ENCODE results near the gene ERGIC1.

Gene ERGIC1

GRCh38 chr5:172915514-172915913 is 81.5 kb downstream of the ERGIC1 start:
- Histone ChIP-seq H3K9me2 (replicated peaks; ENCODE audit: insufficient read depth, low read length) (no peaks in the 10 kb centered on the region), H3K4me2 (ENCODE audit: low read depth, low read length, poor library complexity, severe bottlenecking) (no peak overlapping the region), H3K27me3 (ENCODE audit: low read length) (no peaks in the 10 kb centered on the region), H2AFZ (ENCODE audit: low read depth, low read length, severe bottlenecking) (no peak overlapping the region), H3K9me3 (ENCODE audit: insufficient read depth, low read length) (no peaks in the 10 kb centered on the region), H3K9ac (ENCODE audit: low read length) (no peak overlapping the region), H3F3A (ENCODE audit: insufficient read depth) (no peaks in the 10 kb centered on the region), H3K4me3 (ENCODE audit: insufficient read depth, low read length, poor library complexity, severe bottlenecking) (no peak overlapping the region), H4K20me1 (ENCODE audit: low read depth, low read length) (no peaks in the 10 kb centered on the region), H3K36me3 (ENCODE audit: low read length) (no peaks in the 10 kb centered on the region), H3K27ac (ENCODE audit: low read depth, low read length) (no peak overlapping the region), H3K79me2 (ENCODE audit: insufficient read depth, low read length) (no peaks in the 10 kb centered on the region)
- TF ChIP-seq EZH2phosphoT487 (conservative IDR thresholded peaks at IDR 0.05; ENCODE audit: low read length): no peak

GRCh38 chr5:172918421-172919371 is 84.6 kb downstream of the ERGIC1 start:
- H3F3A ChIP-seq (ENCODE audit: insufficient read depth): no peaks in the 10 kb centered on the region
- H3K9ac ChIP-seq (ENCODE audit: low read length): no peak overlapping the region

GRCh38 chr5:172919525-172920446 is 85.7 kb downstream of the ERGIC1 start:
- no peaks in the 10 kb centered on the region for H3K9me2 ChIP-seq (replicated peaks; ENCODE audit: insufficient read depth, low read length)
- H3K79me2 ChIP-seq (ENCODE audit: insufficient read depth, low read length): no peaks in the 10 kb centered on the region
- no peak overlapping the region for H2AFZ ChIP-seq (ENCODE audit: low read depth, low read length, severe bottlenecking)
- H3K36me3 ChIP-seq (ENCODE audit: low read length): no peaks in the 10 kb centered on the region
- no peak overlapping the region for H3K4me2 ChIP-seq (ENCODE audit: low read depth, low read length, poor library complexity, severe bottlenecking)
- no peak overlapping the region for H3K9ac ChIP-seq (ENCODE audit: low read length)
- no peak overlapping the region for H3K4me3 ChIP-seq (ENCODE audit: insufficient read depth, low read length, poor library complexity, severe bottlenecking)
- TF ChIP-seq CTCF (IDR thresholded peaks at IDR 0.05; ENCODE audit: insufficient read depth, low read length, poor library complexity, severe bottlenecking) (no peak), EZH2phosphoT487 (conservative IDR thresholded peaks at IDR 0.05; ENCODE audit: low read length) (no peak)
- H3K27me3 ChIP-seq (ENCODE audit: low read length): no peaks in the 10 kb centered on the region
- H3K27ac ChIP-seq (ENCODE audit: low read depth, low read length): no peak overlapping the region
- H4K20me1 ChIP-seq (ENCODE audit: low read depth, low read length): no peaks in the 10 kb centered on the region
- no peaks in the 10 kb centered on the region for H3F3A ChIP-seq (ENCODE audit: insufficient read depth)
- H3K9me3 ChIP-seq (ENCODE audit: insufficient read depth, low read length): no peaks in the 10 kb centered on the region

More at GRCh38 chr5:172918421-172919371, 84.6 kb downstream of the ERGIC1 start:
- Histone ChIP-seq H3K79me2 (ENCODE audit: insufficient read depth, low read length) (no peaks in the 10 kb centered on the region), H3K27ac (ENCODE audit: low read depth, low read length) (no peak overlapping the region), H3K4me2 (ENCODE audit: low read depth, low read length, poor library complexity, severe bottlenecking) (no peak overlapping the region), H3K9me3 (ENCODE audit: insufficient read depth, low read length) (no peaks in the 10 kb centered on the region), H2AFZ (ENCODE audit: low read depth, low read length, severe bottlenecking) (no peak overlapping the region), H4K20me1 (ENCODE audit: low read depth, low read length) (no peaks in the 10 kb centered on the region), H3K36me3 (ENCODE audit: low read length) (no peaks in the 10 kb centered on the region), H3K27me3 (ENCODE audit: low read length) (no peaks in the 10 kb centered on the region), H3K9me2 (replicated peaks; ENCODE audit: insufficient read depth, low read length) (no peaks in the 10 kb centered on the region), H3K4me3 (ENCODE audit: insufficient read depth, low read length, poor library complexity, severe bottlenecking) (no peak overlapping the region)
- TF ChIP-seq EZH2phosphoT487 (conservative IDR thresholded peaks at IDR 0.05; ENCODE audit: low read length) (no peak), CTCF (IDR thresholded peaks at IDR 0.05; ENCODE audit: insufficient read depth, low read length, poor library complexity, severe bottlenecking) (no peak)
